SHP77 treated with DMSO at 0.1 percent for 48 hours (cell line): ENCODE results near the gene TCF12.
A peak's percentile ranks its signal among the peaks of the same experiment; 100 is the strongest.

ENCODE experiments used
- DNase-seq: peaks from one replicate; lab custom pipeline; 2025; lab: John Stamatoyannopoulos, UW

TCF12 gene

DNA sequence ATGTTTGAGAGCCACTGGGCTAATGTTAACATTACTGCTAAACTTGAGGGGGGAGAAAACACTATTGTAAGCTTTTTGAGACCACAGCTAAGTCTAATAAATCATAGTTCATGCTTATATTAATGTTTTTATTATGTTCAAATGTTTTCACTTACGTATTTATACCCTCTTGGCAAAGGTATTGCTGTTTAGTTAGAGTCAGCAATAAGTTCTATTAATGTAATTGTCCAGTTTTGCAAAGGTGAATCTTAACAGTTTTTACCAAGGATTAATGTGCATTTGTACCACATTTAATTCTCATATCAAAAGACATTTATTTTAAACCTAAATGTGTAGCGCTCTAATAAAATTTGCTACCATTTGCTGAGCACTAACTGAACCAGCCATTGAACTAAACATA lies 251.2 kb downstream of the TCF12 start:
- no peak for DNase-seq

DNA sequence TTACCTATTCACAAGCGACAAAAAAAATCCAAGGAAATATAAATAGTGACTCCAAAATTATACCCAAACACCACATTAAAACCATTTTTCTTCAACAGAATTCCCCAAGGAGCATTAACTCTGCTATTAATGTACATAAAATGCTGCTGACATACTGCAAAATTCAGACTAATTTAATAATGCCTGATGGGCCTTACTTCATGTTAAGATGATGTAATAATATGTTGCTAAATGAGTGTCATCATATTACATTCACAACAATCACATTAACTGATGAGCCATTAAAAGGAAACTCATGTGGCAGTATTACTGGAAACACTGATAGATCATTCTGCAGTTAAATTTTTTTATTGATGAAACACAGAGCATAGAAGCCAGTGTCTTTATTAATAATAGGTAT lies 253.0 kb downstream of the TCF12 start:
- DNase-seq, result no peak

DNA sequence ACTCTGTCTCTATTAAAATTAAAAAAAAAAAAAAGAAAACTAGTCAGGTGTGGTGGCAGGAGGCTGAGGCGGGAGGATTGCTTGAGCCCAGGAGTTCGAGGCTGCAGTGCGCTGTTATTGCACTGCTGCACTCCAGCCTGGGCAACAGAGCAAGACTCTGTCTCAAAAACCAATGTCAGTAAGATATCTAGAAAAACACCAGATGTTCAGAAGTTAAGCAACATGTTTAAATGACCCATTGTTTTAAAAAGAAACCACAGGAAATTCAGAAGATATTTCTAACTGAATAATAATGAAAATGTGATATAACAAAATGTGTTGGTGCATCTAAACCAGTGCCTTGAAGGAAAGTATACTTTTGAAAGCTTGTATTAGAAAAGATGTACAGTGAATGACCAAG lies 254.5 kb downstream of the TCF12 start:
- no peak for DNase-seq

DNA sequence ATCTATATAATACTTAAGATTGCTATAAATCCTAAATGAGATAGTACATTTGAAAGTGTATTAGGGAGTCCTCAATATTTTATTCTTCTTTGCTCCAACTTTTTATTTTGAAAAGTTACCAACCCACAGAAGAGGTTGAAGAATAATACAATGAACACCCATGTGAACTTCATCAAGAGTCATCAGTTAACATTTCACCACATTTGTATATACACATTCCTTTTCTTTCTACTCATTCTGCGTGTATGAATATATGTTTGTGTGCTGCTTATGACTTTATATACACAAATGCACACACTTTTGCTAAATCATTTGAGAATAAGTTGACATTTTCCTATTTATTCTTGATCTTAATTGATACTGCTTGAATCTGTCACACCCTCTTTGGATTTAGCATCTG lies 264.6 kb downstream of the TCF12 start:
- DNase-seq, result no peak

DNA sequence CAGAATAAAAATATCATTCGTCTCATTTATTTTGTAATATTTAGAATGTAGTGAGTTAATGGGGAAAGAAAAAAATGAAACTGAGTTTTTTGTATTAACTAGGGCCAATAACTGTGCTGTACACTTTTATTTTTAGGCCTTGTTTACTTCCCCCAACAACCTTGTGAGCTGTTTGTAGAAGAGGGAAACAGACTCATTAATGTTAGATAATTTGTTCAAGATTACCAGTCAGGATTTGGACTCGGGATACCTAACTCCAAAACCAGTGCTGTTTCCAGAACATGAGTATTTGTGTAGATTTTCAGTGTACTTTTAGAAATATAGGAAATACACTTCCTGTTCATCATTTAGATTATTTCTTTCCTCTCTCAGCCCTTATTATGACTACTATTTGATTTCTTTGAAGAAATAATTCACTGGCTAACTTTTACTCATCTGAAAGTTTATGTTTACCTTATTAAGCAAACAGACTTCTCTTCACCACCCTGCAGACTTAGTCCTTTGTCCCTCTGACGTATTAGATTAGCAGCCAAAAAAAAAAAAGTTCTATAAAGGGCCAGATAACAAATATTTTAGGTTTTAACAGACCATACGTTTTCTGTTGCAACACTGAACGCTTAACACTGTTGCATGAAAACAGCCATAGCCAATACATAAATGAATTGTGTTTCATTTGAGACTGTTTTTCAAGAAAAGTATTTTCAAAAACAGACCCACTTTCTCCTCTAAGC lies 265.3 kb downstream of the TCF12 start:
- no peak for DNase-seq

DNA sequence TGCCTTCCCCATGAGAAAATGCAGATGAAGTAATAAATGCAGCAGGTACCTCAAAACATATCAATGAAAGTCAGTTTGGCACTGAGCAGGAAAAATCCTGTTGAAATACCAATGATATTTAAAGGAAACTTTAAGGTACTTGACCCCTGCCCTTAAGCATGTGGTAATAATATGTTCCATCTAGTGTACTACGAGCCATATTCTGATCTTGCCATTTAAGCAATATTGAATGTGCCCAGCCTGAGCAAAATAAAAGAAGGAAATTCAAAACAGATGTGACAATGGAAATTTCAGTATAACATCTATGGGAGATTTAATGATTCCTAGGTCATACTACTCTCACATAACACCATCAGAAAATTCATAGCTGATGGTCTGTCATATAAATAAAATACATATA lies 266.1 kb downstream of the TCF12 start:
- no peak for DNase-seq

DNA sequence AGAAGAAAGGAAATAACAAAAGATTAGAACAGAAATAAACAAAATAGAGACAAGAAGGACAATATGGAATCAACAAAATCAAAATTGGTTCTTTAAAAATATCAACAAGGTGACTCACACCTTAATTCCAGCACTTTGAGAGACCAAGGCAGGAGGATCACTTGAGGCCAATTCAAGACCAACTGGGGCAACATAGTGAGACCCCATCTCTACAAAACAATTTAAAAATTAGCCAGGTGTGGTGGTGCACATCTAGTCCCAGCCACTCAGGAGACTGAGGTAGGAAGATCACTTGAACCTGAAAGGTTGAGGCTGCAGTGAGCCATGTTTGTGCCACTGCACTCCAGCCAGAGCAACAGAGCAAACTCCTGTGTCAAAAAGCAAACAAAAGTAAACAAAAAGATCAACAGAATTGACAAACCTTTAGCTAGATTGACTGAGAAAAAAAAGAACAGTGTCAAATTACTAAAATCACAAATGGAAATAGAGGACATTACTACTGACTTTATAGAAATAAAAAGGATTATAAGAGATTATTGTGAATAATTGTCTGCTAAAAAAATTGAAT lies 267.1 kb downstream of the TCF12 start:
- no peak for DNase-seq

DNA sequence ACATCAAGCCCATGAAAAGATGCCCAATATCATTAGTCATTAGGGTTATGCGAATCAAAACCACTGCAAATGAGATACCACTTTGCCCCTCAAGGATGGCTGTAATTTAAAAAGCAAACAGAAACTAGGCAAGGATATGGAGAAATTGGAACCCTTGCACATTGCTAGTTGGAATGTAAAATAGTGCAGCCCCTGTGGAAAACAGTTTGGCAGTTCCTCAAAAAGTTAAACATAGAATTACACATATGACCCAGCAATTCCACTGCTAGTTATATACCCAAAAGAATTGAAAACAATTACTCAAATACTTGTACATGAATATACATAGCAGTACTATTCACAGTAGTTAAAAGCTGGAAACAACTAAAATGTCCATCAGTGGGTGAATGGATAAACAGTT lies 271.0 kb downstream of the TCF12 start:
- no peak for DNase-seq

DNA sequence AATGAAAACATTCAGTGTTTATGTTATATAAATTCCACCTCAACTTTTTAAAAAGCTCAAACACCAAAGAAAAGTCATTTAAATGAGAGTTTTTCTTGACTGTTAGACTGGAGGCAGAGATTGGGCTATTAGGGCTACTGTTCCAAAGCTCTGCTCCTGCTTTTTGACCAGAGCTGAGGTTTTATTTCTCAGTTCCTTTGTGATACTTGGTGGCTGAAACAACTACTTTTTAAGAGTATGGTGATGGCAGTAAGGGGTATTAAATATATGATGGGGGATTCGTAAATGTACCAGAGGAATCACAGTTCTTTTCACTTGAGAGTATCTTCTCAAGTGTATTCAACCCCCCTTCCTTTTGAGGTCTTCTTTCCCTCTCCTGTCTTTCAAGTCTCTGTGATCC lies 271.8 kb downstream of the TCF12 start:
- DNase-seq, result no peak

DNA sequence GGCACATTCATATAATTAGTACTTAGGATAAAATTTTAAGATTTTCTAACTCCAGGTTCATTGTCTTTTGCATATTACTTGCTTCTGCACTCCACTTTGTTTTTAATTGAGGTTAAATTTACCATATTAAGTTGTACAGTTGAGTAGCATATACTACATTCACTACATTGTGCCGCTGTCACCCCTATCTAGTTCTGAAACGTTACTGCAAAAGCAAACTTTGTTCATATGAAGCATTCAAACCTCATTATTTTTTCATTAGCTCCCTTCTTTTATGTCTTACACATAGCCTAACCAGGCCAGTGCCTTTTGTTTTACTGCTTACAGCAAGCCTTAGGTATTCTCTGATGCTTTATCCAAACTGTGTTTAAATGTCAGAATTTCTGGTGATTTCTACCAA lies 274.7 kb downstream of the TCF12 start:
- DNase-seq, result no peak

DNA sequence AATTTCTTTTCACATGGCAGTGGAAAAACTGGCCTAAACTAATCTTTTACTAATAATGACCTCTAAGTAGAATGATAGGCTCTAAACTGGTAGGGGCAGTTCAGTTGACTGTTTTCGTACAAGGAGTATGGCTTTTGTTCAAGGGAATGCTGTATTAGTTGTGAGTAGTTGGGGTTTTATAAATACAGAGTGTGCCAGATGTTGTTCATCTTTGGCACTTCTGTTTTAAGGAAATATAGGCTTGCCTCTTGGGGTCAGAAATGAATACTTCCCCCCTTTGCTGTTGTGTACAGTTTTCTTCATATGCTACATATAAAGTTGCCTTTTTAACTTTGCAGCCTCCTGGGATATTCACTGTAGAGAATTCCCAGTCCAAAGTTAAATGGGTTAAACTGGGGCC lies 276.9 kb downstream of the TCF12 start:
- DNase-seq, result no peak

DNA sequence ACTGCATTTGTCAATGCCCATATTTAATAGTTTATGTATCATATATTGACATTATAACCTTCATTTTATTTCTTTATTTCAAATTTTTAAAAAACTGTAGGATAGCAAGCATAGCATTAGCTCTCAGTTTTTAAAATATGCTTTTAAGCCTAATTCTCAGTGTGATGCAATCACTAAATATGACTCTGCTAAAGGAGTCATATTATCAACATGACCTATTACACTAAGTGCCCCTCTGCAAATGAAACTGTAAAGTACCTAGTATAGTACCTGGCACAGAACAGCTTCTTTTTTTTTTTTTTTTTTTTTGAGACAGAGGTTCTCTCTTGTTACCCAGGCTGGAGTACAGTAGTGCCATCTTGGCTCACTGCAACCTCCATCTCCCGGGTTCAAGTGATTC lies 278.4 kb downstream of the TCF12 start:
- no peak for DNase-seq

DNA sequence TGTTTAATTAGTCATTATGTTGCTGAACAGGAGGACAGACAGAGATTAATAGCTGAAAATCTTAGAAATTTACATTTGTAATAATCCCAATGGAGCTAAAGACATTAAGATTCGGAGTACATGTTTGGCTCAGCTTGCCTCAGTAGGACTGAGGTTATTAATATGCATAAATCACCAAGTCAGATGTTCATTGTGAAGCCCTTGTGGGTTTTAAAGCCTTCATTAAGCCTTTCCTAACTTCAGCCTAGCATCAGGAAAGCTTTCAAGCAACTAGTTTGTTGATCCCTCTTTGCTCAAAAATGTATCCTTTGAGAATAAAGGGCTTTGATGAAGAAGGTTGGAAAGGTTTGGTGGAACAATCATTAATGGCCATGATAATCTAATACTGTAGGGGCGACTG lies 279.7 kb downstream of the TCF12 start:
- DNase-seq, result peak; percentile 55

DNA sequence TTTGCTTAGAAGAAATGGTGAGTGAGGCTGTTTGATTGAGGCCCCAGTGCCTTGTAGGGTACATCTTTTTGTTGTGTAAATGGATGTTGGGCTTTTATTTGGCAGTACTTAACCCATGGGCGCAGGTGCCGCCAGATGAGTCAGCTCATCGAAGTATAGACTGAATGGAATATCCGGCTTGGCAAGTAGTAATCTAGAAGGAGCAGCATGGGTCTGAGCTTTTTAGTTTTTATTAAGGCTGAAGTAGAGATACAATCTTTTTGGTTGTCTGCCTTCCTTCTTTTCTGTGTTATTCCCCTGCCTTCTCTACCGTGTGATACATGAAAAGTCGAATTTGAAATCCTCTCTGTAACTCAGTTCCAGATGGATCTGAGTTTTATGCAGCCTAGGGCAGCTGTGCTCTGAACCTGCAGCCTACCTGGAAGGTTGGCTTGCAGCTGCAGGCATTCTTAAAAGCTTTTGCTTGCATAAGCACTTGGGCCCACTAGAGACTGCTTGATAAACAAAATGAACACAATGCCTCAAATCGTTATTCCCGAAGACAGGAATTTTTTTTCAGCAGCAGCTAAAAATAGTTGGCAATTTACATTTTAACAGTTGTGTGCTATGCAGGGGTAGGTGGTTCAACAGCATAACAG lies 280.3 kb downstream of the TCF12 start:
- DNase-seq, result peak; percentile 94

DNA sequence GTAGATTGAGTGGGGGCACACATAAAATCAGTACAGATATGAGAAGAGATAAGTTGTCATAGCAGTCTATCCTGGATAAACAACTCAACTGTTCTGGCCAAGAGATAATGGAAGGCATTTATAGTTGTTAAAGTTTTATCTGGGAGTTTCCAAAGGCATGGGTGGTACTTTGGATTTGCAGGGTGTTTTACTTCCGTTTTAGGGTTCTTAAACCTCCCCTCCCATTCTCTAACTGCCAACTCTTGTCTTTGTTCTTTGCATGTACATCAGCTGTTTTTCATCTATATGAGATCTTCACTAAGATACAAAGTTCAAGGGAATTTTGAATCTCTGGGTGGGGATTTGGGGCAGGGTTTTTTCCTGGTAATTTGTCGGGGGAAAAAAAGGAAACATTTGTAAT lies 283.1 kb downstream of the TCF12 start:
- no peak for DNase-seq

DNA sequence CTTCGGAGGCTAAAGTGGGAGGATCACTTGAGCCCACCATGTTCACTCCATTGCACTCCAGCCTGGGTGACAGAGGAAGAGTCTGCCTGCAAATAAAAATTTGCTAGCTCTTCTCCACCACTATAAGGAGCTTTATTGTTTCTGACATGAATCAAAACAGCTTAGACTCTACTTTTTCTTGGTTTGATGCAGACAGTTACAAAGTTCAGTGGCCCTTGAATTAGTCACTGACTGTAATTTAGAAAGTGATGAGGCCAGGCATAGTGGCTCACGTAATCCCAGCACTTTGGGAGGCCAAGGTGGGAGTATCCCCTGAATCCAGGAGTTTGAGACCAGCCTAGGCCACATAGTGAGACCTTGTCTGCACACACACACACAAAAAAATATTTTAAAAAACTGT lies 285.5 kb downstream of the TCF12 start:
- DNase-seq, result no peak

DNA sequence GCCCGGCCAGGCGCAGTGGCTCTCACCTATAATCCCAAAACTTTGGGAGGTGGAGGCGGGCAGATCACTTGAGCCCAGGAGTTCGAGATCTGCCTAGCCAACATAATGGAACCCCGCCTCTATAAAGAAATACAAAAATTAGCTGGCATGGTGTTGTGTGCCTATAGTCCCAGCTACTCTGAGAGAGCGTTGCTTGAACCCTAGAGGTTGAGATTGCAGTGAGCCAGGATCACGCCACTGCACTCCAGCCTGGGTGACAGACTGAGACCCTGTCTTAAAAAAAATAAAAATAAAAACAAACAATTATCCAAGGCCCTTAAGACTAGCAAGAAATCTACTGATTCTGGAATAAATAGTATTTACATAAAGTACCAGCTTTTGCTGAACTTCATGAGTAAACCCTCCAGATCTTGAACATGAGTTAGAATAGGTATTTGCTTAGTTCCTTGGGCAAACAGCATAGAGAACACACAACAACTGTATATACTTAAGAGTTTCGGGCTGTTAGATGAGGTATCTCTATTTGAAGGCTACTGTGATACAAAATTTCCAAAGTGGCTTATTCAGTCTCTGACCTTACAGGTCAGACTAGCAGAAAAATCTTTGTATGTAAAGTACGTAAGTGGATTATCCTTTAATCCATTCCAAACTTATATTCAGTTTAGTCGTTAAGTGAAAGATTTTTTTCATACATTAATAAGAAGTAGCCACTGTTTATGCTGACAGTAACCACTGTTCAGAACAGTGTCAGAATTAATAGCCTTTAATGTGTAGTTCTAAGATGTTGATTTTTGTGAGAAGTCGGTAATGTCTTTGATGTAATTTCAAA lies 286.8 kb downstream of the TCF12 start:
- DNase-seq, result no peak

DNA sequence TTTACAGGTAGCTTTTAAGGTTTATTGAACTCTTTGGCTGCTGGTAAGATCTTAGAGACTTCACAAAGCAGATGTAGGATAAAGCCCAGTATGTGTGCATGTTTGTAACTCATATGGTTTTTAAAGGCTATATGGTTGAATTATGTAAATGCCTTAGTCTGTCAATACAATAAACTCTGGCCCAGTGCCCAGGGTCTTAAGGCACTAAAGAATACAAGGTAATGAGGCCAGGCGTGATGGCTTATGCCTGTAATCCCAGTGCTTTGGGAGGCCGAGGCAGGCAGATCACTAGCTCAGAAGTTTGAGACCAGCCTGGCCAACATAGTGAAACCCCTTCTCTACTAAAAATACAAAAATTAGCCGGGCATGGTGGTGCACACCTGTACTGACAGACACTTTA lies 287.6 kb downstream of the TCF12 start:
- DNase-seq, result no peak

DNA sequence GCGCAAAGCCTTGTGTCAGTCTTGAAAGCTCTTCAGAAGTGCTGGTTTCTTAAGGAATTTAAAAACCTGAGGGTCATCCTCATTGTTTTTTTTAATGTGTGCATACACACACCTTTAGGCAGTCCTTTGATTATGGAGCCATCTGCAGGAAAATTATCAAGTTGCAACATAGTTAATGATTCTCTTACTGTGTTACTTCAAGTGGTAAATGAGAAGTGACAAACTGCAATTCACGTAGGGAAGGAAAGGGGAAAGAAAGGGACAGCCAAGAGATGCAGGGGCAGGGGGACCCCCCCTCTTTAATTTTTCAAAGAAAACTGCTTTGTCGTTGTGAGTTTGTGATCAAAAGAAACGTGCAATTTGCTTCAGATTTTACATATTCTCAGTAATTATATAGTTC lies 295.4 kb downstream of the TCF12 start:
- DNase-seq, result peak; percentile 31

DNA sequence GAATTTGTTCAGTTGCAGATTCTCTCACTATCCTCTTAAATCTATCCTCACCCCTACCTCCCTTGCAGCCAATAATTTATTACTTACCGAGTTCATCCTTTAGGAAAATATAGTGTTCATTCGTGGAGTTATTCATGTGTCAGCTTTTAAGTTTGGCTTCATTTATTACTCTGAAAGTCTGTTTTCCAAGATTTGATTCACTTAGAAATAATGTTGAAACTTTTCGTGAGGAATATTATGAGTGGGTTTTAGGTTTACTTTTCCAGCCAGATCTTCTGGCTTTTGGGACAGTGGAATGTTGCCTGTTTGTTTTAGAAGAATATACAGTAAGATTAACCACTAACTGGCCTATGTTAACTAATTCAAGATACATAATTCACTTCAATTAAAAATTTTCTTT lies 296.9 kb downstream of the TCF12 start:
- no peak for DNase-seq

DNA sequence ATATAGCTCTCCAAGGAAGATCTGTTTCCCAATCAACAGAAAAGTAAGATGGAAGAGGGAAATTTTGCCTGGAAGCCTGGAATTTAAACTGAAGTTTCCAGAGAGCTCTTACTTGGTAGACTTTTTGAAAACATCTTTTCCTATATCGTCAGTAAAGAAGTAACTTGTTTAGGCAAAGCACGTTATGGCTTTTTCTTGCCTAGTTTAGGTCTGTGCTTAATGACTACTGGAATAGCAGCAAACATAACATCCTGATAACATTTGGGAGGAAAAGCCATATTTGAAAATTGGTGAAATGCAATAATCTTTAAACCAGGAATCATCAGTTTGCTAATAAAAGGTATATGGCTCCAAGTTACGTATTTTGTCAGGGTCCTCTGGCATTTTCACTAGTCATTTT lies 297.4 kb downstream of the TCF12 start:
- DNase-seq, result peak; percentile 44

DNA sequence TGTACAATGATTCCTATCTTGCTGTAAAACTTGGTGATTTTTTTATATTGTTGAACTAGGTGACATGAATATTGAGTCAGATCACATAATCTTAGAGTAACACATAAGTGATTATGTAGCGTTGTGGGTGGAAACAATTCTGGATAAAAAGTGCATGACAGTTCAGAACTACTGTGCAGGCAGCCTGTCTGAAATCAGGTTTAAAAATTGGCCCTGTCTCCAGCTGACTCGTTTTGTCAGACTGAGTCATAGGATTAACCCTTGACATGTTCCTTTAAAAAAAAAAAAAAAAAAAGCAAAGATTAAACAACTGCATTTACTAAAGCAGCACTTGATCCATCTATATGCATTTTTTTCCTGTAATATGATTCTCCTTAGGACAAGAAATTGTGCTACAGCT lies 297.8 kb downstream of the TCF12 start:
- DNase-seq, result peak; percentile 45
